ELF-1 (cell line): ENCODE results near the gene FMNL1.
A peak's percentile ranks its signal among the peaks of the same experiment; 100 is the strongest.

Source experiments
- DNase-seq: peaks from one replicate; pipeline ENCODE4 v3.0.0-alpha.2; 2016; ENCODE audit warnings: low read depth, low spot score

FMNL1 gene

DNA sequence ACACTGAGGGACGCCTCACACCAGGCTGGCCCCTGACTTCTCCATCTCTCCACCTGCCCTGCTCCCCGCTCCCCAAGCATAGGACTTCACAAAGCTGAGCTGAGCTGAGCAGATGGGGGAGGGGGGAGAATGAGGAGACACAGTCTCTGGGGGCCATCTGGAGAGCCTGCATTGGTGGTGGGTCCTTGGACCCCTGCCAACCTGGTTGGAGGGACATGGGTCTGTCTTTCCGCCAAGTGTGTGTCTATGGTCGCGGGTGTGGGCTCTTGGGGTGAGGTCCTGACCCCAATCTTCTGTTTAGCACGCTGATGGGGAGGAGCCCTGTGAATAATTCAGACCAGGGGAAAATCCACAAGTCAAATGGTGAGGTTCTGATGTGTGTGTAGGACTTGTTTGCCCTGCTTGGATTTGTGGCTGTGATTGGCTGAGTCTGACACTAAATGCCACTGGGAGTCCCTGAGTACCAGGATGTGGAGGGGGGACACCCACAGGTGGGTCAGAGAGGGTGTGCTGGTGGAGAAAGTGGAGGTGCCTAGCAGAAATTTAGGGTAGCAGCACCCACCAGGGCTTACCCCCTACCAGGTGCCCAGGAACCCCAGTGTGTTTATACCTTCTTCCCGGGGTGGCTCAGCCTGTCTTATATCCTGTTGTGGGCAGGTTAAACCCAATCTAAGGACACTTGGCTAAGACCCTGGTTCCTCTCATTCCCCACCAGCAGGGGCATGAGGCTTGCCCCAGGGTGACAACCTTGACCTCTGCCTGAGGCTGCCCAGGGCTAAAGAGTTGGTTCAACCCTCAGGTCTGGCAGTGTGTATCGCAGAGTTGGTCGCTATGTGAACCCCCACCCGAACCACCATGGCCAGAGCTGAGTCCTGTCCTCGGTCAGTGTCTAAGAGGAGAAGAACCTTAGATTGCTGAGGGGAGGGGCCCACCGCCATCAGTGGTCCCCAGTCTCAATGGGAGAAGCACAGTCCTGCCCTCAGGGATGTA is 2.1 kb downstream of the FMNL1 start:
- no peak for DNase-seq

GRCh38 chr17:45224671-45225050 is 3.0 kb downstream of the FMNL1 start:
- no peak for DNase-seq

- no peak for DNase-seq
Observed at GRCh38 chr17:45225051-45225700, 3.5 kb downstream of the FMNL1 start.

GRCh38 chr17:45225964-45226530 is 4.4 kb downstream of the FMNL1 start:
- no peak for DNase-seq

- DNase-seq: no peak
Observed at GRCh38 chr17:45226576-45226975, 4.9 kb downstream of the FMNL1 start.

DNA sequence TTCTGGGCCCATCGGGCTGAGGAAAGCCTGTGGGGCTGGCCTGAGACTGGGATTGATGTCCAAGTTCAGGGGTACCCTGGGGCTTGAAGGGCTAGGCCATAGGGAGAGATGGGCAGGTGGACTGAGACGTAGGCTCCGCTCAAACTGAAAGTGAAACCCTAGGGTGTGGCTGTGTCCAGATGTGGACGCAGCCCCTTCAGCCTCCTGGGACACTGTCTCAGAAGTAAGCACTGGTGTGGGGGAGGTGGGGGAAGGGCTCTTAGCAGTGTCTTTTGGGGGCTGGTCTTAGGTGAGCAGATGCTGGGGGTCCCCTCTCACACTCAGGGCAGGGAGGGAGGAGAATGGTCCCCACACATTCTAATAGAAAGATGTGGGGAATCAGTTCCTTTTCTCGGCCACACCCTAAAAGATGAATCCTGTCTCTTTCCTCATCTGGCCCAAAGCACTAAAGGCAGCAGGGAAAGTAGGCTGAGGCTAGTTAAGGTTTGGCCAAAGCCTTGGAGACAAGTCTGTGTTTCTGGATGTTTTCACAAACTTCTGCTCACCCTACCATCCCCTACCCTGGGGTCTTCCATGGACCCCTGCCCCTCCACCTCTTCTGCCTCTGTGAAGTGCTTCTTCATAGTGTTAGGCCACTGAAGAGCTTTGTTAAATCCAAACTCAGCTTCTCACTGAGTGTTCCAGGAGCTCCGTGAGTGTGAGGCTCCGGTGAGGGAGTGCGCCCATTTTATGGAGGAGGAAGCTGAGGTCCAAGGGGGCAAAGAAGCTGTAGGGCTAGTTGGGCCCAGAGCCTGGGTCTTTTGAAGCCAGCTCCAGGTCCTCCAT is 5.6 kb downstream of the FMNL1 start:
- DNase-seq: no peak

DNA sequence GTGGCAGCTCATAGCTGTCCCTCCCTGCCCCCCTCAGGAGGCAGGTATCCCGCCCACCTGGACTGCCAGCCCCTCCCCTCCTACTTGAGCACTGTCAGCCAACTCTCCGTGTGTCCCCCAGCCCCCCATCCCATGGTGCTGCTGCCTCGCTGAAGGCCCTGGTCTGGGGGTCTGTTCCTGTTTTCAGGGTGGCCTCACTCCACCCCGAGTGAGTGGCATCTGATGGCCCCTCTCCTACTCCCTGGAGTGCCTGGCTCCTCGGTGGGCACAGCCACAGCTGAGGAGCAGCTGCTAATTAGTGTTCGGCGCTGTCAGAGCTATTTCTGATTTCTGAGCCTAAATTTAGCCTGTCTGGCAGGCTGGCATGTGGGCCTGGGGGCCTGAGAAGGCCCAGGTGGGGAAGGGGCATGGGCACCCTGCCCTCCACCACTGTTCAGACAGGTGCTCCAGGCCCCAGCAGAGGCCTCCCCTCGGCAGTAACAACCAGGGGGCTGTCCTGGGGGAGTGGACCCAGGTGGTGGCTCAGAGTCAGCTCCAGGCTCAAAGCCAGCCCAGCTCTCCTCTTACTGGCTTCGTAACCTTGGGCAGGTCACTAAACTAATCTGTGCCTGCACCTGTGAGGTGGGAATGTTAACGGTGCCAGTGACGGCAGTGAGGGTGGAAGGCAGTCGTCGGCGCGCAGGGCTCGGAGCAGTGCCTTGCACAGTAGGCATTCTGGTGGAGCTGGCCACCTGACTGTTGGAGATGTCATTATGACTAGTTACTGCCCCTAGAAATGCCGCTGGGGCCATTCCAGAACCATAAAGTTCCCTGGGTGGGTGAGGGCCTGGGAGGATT is 6.5 kb downstream of the FMNL1 start:
- DNase-seq: peak; percentile 29

DNA sequence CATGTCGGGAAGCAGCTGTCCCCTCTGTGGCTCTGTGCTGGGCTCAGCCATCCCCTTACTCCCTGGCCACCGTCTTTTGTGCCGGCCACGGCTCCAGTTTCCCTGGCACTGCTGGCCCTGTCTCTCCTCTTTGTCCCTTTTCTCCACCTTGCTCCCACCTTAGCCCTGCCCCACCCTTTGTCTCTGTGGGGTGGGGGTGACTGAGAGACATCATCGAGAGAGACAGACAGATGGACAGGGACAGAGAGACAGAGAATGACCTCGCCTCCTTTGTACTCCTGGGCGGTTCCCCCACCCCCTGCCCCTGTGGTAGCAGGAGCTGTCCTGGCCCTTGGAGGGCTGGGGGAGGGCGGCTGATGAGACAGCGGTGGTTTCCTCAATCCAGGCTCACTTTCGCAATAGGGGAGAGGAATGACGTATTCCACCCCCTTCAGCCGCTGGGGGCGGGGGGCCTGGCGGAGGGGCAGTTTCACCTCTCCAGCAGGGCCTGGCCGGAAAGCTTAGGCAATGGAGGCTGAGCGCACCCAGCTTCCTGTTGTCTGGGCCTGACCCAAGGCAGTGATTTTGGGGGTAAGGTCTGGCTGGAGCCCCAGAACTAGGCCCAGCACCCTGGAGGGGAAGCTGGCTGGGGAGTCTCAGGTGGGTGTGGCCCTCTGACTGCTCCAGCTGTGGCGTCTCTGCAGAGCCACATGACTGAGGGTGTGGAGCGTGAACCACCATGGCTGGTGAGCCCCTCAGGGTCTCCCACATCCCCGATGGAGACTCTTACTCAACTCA is 7.3 kb downstream of the FMNL1 start:
- peak; percentile 77 for DNase-seq

- DNase-seq: no peak
Observed at GRCh38 chr17:45229681-45230409, 8.2 kb downstream of the FMNL1 start.

DNA sequence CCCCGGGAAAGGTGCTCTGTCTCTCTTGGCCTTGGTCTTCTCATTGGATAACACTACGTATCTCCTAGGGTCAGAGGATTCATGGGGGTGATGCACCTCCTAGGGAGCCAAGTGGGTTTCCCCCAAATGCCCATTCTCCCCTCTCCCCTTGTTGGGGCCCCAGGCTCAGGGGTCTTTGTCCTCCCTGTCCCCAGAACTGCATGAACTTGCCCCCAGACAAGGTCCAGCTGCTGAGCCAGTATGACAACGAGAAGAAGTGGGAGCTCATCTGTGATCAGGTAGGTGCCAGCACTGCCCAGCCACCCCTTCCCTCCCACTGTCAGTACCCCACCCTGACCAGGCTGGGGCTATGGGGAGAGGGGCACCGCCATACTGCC is 8.7 kb downstream of the FMNL1 start:
- DNase-seq: no peak

GRCh38 chr17:45230787-45231480 is 9.2 kb downstream of the FMNL1 start:
- no peak for DNase-seq

DNA sequence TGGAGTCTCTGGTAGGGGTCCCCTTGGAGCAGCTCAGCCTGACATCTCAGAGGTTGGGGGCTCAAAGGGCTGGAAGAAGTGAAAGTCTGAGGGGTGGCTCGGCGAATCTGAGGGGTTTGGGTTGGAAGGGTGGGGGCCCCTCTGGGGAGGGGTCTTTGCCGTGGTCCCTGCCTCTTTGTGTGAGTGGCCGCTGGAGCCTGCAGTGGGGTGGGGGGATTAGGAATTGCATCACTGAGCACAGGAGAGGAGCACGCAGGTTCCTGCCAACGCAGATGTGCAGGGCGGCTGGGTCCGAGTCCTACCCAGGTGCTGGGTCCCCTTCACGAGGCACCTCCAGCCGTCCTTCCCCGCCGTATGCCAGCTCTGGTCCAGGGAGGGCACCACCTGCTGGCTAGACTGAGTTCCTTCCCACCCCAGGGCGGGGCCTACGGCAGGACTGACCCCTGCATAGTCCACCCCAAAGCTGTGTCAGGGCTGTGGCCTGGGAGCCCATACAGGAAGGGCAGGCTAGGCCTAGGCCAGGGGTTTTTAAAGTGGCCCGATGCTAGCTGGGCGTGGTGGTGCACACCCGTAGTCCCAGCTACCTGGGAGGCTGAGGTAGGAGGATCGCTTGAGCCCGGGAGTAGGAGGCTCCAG is 9.9 kb downstream of the FMNL1 start:
- peak; percentile 54 for DNase-seq

- no peak for DNase-seq
Observed at GRCh38 chr17:45232514-45233422, 11.1 kb downstream of the FMNL1 start.

GRCh38 chr17:45233423-45233924 is 11.8 kb downstream of the FMNL1 start:
- DNase-seq: no peak

DNA sequence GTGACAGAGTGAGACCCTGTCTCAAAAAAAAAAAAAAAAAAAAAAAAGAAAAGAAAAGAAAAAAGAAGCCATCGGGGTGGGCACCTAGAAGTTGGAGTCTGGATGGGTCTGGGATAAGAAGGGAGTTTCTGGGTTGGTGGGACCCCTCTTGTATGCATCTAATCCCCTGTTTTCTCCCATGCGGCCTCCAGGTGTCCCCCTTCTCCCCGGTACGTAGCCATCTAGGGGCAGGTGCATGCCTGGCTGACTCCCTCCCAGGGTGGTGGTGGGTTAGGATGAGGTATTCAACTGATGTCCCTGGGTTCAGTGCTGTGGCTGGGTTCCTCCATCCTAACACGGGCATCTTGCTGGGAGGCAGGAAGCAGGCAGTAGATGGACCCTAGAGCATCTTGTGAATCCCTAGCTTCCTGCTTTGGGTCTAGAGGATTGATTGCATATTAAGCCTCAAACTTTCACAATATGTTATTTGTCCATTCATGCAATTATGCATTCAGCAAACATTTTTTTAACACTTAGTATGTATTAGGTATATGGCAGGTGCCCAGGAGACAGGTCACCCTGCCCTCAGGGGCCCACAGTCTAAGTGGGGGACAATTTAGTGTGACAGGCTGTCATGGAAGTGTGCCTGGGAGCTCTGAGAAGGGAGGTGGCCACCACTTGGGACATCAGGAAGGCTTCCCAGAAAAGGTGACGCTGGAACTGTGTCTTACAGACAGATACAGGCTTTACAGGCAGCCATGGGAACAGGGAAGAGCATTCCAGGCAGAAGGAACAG is 13.1 kb downstream of the FMNL1 start:
- peak; percentile 29 for DNase-seq
